ENCODE measurements around the gene PRAMEF9.
"Not testable (repeated sequence)": the region's sequence is repeated elsewhere in the genome, so short reads cannot be mapped to it uniquely, and the experiment has no call there.

DNA sequence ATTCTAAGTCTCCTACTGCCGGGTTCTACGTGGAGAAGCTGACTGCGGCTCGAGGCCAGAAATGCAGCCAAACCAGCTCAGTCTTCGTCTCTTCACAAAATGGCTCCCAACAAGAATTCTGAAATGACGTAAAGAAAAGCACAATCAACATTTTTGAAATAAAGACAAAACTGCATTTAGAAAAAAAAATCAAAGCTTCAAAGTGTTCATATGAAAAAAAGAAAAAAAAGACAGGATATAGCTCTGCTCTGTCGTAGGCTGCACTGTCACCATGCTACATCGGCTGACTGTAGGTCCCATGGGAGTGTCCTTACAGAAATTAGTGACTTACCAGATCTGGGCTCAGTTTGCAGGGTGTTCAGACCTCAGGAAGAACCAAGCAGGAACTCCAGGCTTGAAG, 6.1 kb upstream of the PRAMEF9 start, which contains the start of gene HNRNPCL4:
- not testable (repeated sequence) for TF ChIP-seq CTCF (IDR thresholded peaks at IDR 0.05 in 8 of 11, conservative IDR thresholded peaks at IDR 0.05 in 3 of 11); POLR2A (IDR thresholded peaks at IDR 0.05); POLR2AphosphoS5 (IDR thresholded peaks at IDR 0.05)
